Inflammatory macrophage (primary cell): Measurements from ENCODE around the gene KRTAP4-2.
"Not testable (repeated sequence)": the region's sequence is repeated elsewhere in the genome, so short reads cannot be mapped to it uniquely, and the experiment has no call there.

Source experiments
- DNase-seq, 2 donors: peaks; one replicate each; pipeline ENCODE4 v3.0.0-alpha.2; 2020 to 2022

KRTAP4-2 gene

GRCh38 chr17:41160648-41161047, 17.4 kb downstream of the KRTAP4-2 start, which contains the start of gene KRTAP4-4:
TSS of gene KRTAP4-4 (minus strand) at chr17:41160748. CDS start at chr17:41160691, 57 bp downstream.
- DNase-seq: no peak

- DNase-seq: not testable (repeated sequence)
Measured at GRCh38 chr17:41160190-41160589, 17.8 kb downstream of the KRTAP4-2 start.

DNA sequence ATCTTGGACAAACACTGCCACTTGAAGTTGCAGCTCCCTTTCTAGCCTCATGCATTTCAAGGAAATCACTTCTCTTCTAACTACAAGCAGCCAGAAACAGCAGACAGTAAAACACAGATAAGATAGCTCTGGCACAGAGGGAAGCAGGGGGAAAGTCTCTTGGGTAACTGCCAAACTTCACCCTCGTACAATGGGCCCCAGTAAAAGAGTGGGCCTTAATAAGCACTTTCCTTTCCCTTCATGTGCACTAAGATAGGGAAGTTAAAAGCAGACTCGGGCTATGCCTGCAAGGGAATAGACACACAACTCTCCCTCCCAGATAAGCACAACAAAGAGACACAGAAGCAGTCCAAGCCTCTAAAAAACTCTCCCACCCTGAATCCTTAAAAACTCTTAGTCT, 24.2 kb downstream of the KRTAP4-2 start:
- peak in 1 of 2 donors; percentile 11 for DNase-seq

- DNase-seq: no peak
Measured at GRCh38 chr17:41151525-41151924, 26.5 kb downstream of the KRTAP4-2 start.

DNA sequence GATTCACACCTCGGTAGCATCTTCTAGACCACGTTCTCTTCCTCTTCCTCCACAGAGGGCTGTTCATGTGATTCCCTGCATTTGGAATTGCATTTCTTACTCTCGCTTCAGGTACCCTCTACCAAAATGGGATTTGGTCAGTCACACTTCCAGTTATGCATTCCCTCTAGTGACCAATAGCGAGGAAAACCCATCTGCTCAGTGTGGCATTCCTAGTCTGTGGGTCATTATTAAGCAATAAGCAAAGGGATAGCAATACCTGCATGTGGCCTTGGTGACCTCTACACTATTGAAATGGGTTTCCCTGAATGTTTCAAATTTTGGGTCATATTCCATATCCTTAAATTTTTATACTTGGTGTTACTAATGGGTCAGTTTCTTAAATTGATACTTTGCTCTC, 28.0 kb downstream of the KRTAP4-2 start:
- DNase-seq: no peak

DNA sequence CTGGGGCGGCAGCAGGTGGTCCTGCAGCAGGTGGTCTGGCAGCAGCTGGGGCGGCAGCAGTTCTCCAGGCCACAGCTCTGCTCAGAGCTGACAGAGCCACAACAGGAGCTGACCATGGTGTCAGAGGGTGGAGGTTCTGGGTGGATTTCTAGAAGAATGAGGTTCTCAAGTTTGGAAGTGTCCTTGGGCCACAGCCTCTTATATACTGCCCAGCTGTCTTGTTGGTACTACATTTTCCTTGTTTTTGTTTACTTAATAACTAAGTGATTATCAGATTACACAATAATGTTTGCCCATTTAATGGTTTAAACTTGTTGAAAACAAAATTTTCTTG, 28.4 kb downstream of the KRTAP4-2 start, which contains the start of gene KRTAP4-5:
KRTAP4-5 (minus strand) TSS at position 174 of the 334 bp plus-strand sequence; CDS start at position 116, 58 bp downstream.
- no peak for DNase-seq

GRCh38 chr17:41148971-41149651, 28.9 kb downstream of the KRTAP4-2 start:
- not testable (repeated sequence) for DNase-seq

GRCh38 chr17:41147531-41148204, 30.4 kb downstream of the KRTAP4-2 start:
- no peak for DNase-seq

DNA sequence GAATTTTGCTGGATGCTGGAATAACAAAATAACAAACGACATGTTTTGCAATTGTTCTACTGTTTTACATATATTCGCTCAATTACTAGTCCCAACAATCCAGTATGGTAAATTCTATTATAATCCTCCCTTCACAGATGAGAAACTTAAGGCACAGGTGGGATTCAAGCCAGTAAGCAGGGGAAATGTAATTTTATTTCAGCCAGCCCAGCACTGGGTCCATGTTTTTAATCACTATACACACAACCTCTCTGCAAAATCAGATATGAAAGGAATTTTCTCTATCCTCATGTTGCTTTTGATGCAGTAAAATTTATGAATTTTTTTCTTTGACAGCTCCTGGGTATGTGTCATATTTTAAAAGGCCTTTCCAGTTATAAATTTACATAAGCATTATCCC, 32.8 kb downstream of the KRTAP4-2 start:
- no peak for DNase-seq

DNA sequence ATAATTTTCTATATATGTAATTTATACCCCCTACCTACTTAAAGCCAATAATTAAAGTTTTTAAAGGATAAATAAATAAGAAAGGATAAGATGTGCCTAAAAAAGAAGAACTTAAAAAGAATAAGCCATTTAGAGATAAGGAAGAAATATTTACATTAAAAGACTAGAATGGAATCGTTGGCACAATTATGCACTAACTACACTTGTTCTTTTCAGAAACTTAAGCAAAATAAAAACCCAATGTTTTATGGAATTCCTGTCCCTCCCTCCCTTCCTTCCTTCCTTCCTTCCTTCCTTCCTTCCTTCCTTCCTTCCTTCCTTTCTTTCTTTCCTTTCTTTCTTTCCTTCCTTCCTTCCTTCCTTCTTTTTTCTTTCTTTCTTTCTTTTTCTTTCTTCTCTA, 33.2 kb downstream of the KRTAP4-2 start:
- DNase-seq: no peak

DNA sequence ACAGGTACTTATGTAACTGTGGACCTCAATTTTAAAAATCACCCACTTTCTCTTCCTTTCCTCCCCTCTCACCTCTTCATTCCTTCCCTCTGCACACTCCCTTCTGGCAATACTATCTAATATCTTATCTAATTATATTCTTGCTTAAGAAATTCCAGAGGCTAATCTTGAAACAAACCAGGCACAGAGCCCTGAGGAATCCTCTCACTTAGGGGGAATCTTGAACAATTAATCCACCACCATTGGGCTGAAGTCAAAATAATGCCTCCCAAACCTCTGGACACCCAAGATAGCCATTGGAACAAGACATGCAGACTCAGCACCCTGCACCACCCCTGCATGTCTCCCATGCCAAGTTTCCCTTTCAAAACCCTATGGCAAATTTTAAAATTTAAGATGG, 36.7 kb downstream of the KRTAP4-2 start:
- DNase-seq: no peak

DNA sequence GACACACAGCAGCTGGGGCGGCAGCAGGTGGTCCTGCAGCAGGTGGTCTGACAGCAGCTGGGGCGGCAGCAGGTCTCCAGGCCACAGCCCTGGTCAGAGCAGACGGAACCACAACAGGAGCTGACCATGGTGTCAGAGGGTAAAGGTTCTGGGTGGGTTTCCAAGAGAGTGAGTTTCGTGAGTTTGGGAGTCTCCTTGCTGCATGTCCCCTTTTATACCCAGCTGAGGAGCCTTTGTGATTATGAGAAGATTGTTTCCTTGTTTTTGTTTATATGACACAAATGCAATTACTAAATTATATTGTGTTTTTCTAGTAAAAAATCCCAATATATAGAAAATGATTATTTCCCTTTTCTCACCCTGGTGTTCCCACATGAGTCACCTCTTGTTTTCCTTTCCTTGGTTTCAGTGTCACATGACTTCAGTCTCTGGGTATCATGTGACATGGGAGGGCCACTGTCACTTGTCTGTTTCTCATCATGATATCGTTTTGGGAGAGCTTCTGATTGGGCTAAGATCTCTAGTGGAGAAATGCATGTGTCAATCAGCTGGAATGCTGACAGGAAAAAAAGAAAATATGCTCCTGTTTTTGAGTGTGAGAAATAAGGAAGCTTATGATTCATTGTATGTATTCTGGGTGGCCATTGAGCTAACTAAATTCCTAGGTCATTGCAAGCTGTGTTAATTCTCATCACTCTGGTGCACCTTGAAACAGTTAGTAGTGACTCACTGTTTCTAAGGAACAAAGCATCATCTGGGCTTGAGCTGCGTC, 37.5 kb downstream of the KRTAP4-2 start, which contains the start of gene KRTAP4-6:
KRTAP4-6 (minus strand) TSS at position 185 of the 772 bp plus-strand sequence; CDS start at position 128, 57 bp downstream.
- peak in 1 of 2 donors; percentile 6 for DNase-seq

- not testable (repeated sequence) for DNase-seq
Measured at GRCh38 chr17:41139865-41140264, 38.2 kb downstream of the KRTAP4-2 start.

DNA sequence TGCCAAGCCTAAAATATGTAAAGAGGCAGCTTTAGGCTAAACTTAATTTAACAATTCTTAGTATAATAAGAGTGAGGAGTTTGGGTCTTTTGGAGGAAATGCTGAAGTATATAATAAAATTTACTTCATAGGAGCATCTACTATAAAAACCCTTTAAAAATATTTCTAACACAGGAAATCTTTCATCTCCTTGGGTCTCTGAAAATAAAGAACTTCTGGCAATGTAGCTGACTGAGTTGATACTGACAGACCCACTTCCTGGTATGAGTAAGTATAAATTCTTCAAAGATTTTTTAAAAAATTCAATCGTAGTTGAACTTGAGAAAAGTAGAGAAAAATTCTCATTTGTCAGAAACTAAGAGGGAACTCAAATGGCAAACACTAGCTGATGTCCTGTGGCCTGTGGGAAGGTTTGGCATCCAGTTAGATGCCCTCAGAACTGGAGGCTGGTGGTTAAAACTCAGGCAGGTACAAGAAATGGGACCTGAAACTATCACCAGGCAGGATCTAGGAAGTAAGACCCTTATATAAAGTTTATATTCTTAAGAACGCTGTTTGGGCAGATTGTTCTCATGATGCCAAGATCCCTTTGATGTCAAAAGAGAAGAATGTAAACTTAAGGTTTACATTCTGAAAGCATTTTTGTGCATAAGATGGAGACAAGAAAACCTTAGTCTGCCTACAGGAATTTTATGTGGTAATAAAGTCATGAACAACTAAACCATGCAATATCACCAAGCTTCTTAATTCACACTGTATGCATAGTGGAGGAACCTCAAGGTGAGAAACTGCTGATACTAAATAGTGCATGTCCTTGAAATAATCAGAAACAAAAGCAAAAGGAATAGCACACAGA, 43.9 kb downstream of the KRTAP4-2 start:
- DNase-seq: no peak

GRCh38 chr17:41131979-41132378, 46.0 kb downstream of the KRTAP4-2 start:
- DNase-seq: no peak
